HEK293T (cell line): ENCODE data around the gene DLEC1.

Experiments used
- CTCF ChIA-PET: fragments of 350-600 bp; formaldehyde crosslinking; extraction: SDS; loops from one replicate; lab custom pipeline; 2021; ENCODE audit warnings: antibody characterized with exemption, inconsistent platforms; lab: Yijun Ruan, JAX
- POLR2A ChIA-PET: fragments of 350-600 bp; formaldehyde crosslinking; extraction: SDS; loops from one replicate; lab custom pipeline; 2020; ENCODE audit warnings: antibody characterized with exemption, inconsistent platforms; lab: Yijun Ruan, JAX
- DNase-seq: peaks from one replicate; pipeline ENCODE4 v3.0.0; 2012; ENCODE audit warnings: mixed read lengths; ENCODE audit errors: extremely low spot score
- ARNT ChIP-seq: fragments of 450-650 bp; IDR thresholded peaks from 2 replicates; pipeline ENCODE4 v1.6.1; 2017; ENCODE audit warnings: mild to moderate bottlenecking
- BHLHE40 ChIP-seq: fragments of 450-650 bp; IDR thresholded peaks from 2 replicates; pipeline ENCODE4 v1.6.1; 2016; ENCODE audit warnings: mild to moderate bottlenecking, moderate library complexity, borderline replicate concordance
- CTBP1 ChIP-seq: fragments of 450-650 bp; IDR thresholded peaks from 2 replicates; pipeline ENCODE4 v1.6.1; 2016; ENCODE audit warnings: borderline replicate concordance
- ELF4 ChIP-seq: fragments of 450-650 bp; IDR thresholded peaks from 2 replicates; pipeline ENCODE4 v1.6.1; 2017; ENCODE audit warnings: antibody characterized with exemption
- FOXA1 ChIP-seq: fragments of 450-650 bp; IDR thresholded peaks from 2 replicates; pipeline ENCODE4 v1.6.1; 2016; ENCODE audit warnings: mild to moderate bottlenecking
- FOXK2 ChIP-seq: fragments of 450-650 bp; IDR thresholded peaks from 2 replicates; pipeline ENCODE4 v1.6.1; 2016; ENCODE audit warnings: mild to moderate bottlenecking
- FOXM1 ChIP-seq: fragments of 450-650 bp; IDR thresholded peaks from 2 replicates; pipeline ENCODE4 v1.6.1; 2017; ENCODE audit warnings: mild to moderate bottlenecking, borderline replicate concordance
- HDGF ChIP-seq: fragments of 450-650 bp; IDR thresholded peaks from 2 replicates; pipeline ENCODE4 v1.6.1; 2017; ENCODE audit warnings: antibody characterized with exemption, borderline replicate concordance
- L3MBTL2 ChIP-seq: fragments of 450-650 bp; conservative IDR thresholded peaks from 2 replicates; pipeline ENCODE4 v1.6.1; 2016; ENCODE audit warnings: mild to moderate bottlenecking
- LEF1 ChIP-seq: fragments of 450-650 bp; IDR thresholded peaks from 2 replicates; pipeline ENCODE4 v1.6.1; 2017; ENCODE audit warnings: mild to moderate bottlenecking, borderline replicate concordance
- NFRKB ChIP-seq: fragments of 450-650 bp; IDR thresholded peaks from 2 replicates; pipeline ENCODE4 v1.6.1; 2016; ENCODE audit warnings: mild to moderate bottlenecking, moderate library complexity
- PKNOX1 ChIP-seq: fragments of 450-650 bp; IDR thresholded peaks from 2 replicates; pipeline ENCODE4 v1.6.1; 2016
- SP1 ChIP-seq: fragments of 450-650 bp; IDR thresholded peaks from 2 replicates; pipeline ENCODE4 v1.6.1; 2017
- SUZ12 ChIP-seq: fragments of 450-650 bp; IDR thresholded peaks from 2 replicates; pipeline ENCODE4 v1.6.1; 2016; ENCODE audit warnings: mild to moderate bottlenecking
- TARDBP ChIP-seq: fragments of 450-650 bp; IDR thresholded peaks from 2 replicates; pipeline ENCODE4 v1.6.1; 2016
- ZNF384 ChIP-seq: fragments of 450-650 bp; IDR thresholded peaks from 2 replicates; pipeline ENCODE4 v1.6.1; 2016

The DLEC1 gene

DNA sequence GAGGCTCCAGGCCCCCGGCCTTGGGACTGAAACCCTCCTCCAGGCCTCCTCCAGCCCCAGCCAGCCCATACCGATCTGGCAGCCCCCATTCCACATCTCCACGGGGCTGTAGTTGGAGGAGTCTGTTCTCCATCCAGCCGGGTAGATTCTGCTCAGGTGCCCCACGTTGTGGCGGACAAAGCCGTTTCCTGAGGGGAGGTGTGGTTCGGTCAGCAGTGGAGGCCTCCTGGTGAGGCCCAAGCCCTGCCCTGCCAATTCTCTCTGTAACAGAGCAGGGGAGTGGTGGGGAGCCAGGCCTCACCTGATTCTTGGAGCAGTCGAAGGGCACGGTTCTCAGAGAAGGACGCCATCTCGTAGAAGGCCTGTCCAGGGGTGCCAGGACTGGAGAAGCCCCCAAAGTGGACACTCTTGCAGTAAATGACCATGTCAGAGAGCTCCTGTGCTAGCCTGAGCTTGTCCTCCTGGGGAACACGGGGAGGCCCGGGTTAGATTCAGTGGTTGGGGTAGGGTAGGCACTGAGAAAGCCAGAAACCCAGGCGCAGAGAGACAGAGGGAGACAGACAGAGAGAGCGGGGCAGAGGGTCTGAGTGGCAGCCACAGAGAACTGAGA is 29.9 kb upstream of the DLEC1 start:
- no peak for TF ChIP-seq LEF1
- no peak for TF ChIP-seq BHLHE40
- TF ChIP-seq NFRKB: no peak
- no peak for TF ChIP-seq TARDBP
- TF ChIP-seq FOXA1: no peak
- TF ChIP-seq FOXK2: no peak
- TF ChIP-seq L3MBTL2: no peak
- no peak for TF ChIP-seq FOXM1
- no peak for TF ChIP-seq ELF4
- TF ChIP-seq SUZ12: no peak
- TF ChIP-seq ZNF384: no peak
- TF ChIP-seq HDGF: no peak
- no peak for TF ChIP-seq PKNOX1
- TF ChIP-seq CTBP1: no peak
- no peak for TF ChIP-seq ARNT
- no peak for TF ChIP-seq SP1
- DNase-seq: no peak
- CTCF ChIA-PET: interaction anchor here (1.4 kb wide), 1 partner anchor 12 kb away, joined by 4 read pairs; no protein-coding TSS in a partner anchor
- POLR2A ChIA-PET: no interaction called here

- no peak for DNase-seq
- POLR2A ChIA-PET: no interaction called here
- TF ChIP-seq SP1 (no peak), ARNT (no peak), PKNOX1 (no peak), BHLHE40 (no peak), TARDBP (no peak), ZNF384 (no peak), FOXA1 (no peak), CTBP1 (no peak), L3MBTL2 (no peak), LEF1 (no peak)
- CTCF ChIA-PET: interaction anchor here (1.4 kb wide), 1 partner anchor 13 kb away, joined by 4 read pairs; no protein-coding TSS in a partner anchor
Observed at GRCh38 chr3:38009807-38010591, 29.0 kb upstream of the DLEC1 start.

GRCh38 chr3:38011111-38011510 is 27.9 kb upstream of the DLEC1 start:
- POLR2A ChIA-PET: no interaction called here
- CTCF ChIA-PET: no interaction called here
- DNase-seq: no peak
- TF ChIP-seq FOXM1 (no peak), BHLHE40 (no peak), CTBP1 (no peak), TARDBP (no peak), SP1 (no peak), LEF1 (no peak), PKNOX1 (no peak), FOXK2 (no peak), HDGF (no peak), ARNT (no peak), FOXA1 (no peak), ZNF384 (no peak)

- ChIA-PET POLR2A (no interaction called here), CTCF (no interaction called here)
- no peak for DNase-seq
- no peak for TF ChIP-seq FOXM1
- no peak for TF ChIP-seq HDGF
- TF ChIP-seq SP1: no peak
- no peak for TF ChIP-seq ARNT
- no peak for TF ChIP-seq FOXA1
- no peak for TF ChIP-seq PKNOX1
- no peak for TF ChIP-seq L3MBTL2
- TF ChIP-seq CTBP1: no peak
- no peak for TF ChIP-seq LEF1
- TF ChIP-seq TARDBP: no peak
- no peak for TF ChIP-seq NFRKB
- TF ChIP-seq SUZ12: no peak
- no peak for TF ChIP-seq ELF4
- no peak for TF ChIP-seq BHLHE40
- TF ChIP-seq FOXK2: no peak
- no peak for TF ChIP-seq ZNF384
Observed at GRCh38 chr3:38015485-38015884, 23.5 kb upstream of the DLEC1 start.

- CTCF ChIA-PET: no interaction called here
- no peak for DNase-seq
- POLR2A ChIA-PET: no interaction called here
- no peak for TF ChIP-seq PKNOX1
- TF ChIP-seq LEF1: no peak
- TF ChIP-seq BHLHE40: no peak
- no peak for TF ChIP-seq FOXK2
- no peak for TF ChIP-seq TARDBP
- TF ChIP-seq HDGF: no peak
- no peak for TF ChIP-seq CTBP1
- no peak for TF ChIP-seq SUZ12
- TF ChIP-seq FOXM1: no peak
- TF ChIP-seq SP1: no peak
- TF ChIP-seq FOXA1: no peak
- no peak for TF ChIP-seq ZNF384
- no peak for TF ChIP-seq NFRKB
- TF ChIP-seq L3MBTL2: no peak
- TF ChIP-seq ARNT: no peak
- TF ChIP-seq ELF4: no peak
Observed at GRCh38 chr3:38015984-38016383, 23.0 kb upstream of the DLEC1 start.
